Stimulated activated CD8-positive, alpha-beta memory T cell treated with anti-CD3 and anti-CD28 coated beads, Interleukin-15, amount 100 ng/mL, for 1 hour (primary cell): ENCODE results near the gene RASD2.

Experiments
- DNase-seq: peaks from one replicate; pipeline ENCODE4 v3.0.0-alpha.2; 2020; ENCODE audit warnings: low read depth

RASD2 gene

GRCh38 chr22:35582861-35583670 is 42.4 kb downstream of the RASD2 start:
- peak; percentile 10 for DNase-seq

GRCh38 chr22:35586771-35587170 is 46.1 kb downstream of the RASD2 start:
- no peak for DNase-seq

GRCh38 chr22:35587447-35587870 is 46.8 kb downstream of the RASD2 start:
- no peak for DNase-seq

GRCh38 chr22:35587896-35588295 is 47.3 kb downstream of the RASD2 start:
- no peak for DNase-seq

- DNase-seq, result no peak
Measured at GRCh38 chr22:35589071-35589755, 48.6 kb downstream of the RASD2 start.

GRCh38 chr22:35589756-35590093 is 49.1 kb downstream of the RASD2 start:
- DNase-seq, result no peak

- no peak for DNase-seq
Measured at GRCh38 chr22:35590634-35591295, 50.1 kb downstream of the RASD2 start.

GRCh38 chr22:35591714-35592417 is 51.2 kb downstream of the RASD2 start:
- no peak for DNase-seq

GRCh38 chr22:35592418-35592967 is 51.9 kb downstream of the RASD2 start:
- DNase-seq, result no peak

GRCh38 chr22:35593071-35593890 is 52.6 kb downstream of the RASD2 start:
- DNase-seq, result no peak

- no peak for DNase-seq
Measured at GRCh38 chr22:35593891-35594470, 53.4 kb downstream of the RASD2 start.

- DNase-seq, result no peak
Measured at GRCh38 chr22:35594686-35595085, 54.1 kb downstream of the RASD2 start.

- DNase-seq, result no peak
Measured at GRCh38 chr22:35596821-35597220, 56.2 kb downstream of the RASD2 start.

- DNase-seq, result no peak
Measured at GRCh38 chr22:35597692-35598395, 57.2 kb downstream of the RASD2 start.

GRCh38 chr22:35598396-35598710 is 57.7 kb downstream of the RASD2 start:
- DNase-seq, result no peak

- no peak for DNase-seq
Measured at GRCh38 chr22:35599364-35599763, 58.7 kb downstream of the RASD2 start.

GRCh38 chr22:35600476-35600875 is 59.8 kb downstream of the RASD2 start:
- no peak for DNase-seq

- DNase-seq, result no peak
Measured at GRCh38 chr22:35601013-35601580, 60.5 kb downstream of the RASD2 start.

GRCh38 chr22:35601743-35602615 is 61.3 kb downstream of the RASD2 start:
- DNase-seq, result no peak
